Astrocyte of the cerebellum (primary cell): Measurements from ENCODE around the gene SNRPD3.
"Not testable (repeated sequence)": the region's sequence is repeated elsewhere in the genome, so short reads cannot be mapped to it uniquely, and the experiment has no call there.

Source experiments
- DNase-seq: peaks from one replicate; pipeline ENCODE4 v3.0.0-alpha.2; 2011; ENCODE audit warnings: low read depth
- H3K4me3 ChIP-seq: 2 replicates; pipeline ENCODE4 v1.5.1; 2011; ENCODE audit warnings: mild to moderate bottlenecking, low read depth, low read length, moderate library complexity
- in situ Hi-C: cut with HindIII; loops from 2 replicates; pipeline ENCODE4 v1.10.0; 2017; ENCODE audit warnings: low sequenced_read_pairs

The SNRPD3 gene

GRCh38 chr22:24603770-24604629 lies 48.2 kb downstream of the SNRPD3 start:
- not testable (repeated sequence) for DNase-seq

DNA sequence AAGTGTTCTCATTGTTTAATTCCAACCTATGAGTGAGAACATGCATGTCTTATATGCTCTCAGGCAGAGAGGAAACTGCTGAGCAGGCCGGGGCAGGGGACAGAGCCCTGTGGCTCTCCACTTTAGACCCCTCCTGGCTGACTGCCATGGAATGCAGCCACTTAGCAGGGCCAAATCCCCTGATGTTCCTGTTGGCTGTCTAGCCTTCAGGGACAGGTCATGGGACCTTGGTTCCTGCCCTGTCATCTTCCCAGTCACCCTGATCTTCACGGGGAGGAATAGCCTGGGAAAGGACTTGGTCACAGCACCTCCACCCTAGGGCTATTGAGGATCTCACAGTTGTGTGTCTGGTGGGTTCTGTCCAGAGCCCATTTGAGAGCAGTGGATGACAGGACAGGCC lies 50.5 kb downstream of the SNRPD3 start:
- DNase-seq, H3K4me3 ChIP-seq, in situ Hi-C loops: not testable (repeated sequence)

More at GRCh38 chr22:24603770-24604629, 48.2 kb downstream of the SNRPD3 start:
- H3K4me3 ChIP-seq, in situ Hi-C loops: not testable (repeated sequence)

DNA sequence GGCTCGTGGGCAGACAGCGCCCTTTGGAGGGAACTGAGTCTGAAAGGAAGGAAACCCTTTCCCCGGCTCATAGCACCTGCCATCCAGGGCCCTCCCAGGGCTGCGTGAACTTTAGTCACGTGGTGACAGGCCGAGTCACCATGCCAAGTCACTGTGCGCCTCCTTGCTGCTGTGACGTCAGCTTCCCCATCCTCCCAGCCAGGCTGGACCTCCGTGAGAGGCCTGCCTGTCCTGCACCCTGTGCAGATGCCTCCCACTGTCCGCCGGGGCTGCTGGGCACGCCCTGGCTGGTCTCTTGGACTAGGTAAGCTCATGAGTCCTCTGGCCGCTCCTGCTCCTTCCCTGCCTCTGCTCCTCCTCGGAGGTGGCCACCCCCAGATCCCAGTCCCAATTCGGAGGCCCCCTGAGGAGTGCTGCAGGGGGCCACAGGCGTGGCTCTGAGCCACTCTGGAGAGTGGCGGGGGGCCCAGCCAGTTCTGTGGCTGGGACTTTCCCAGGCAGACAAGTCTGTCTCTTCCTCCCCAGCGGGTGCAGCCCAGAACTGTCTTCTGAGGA lies 51.7 kb downstream of the SNRPD3 start:
- DNase-seq, H3K4me3 ChIP-seq: not testable (repeated sequence)

GRCh38 chr22:24608327-24608726 lies 52.5 kb downstream of the SNRPD3 start:
- in situ Hi-C loops, DNase-seq, H3K4me3 ChIP-seq: not testable (repeated sequence)

More for the DNA sequence above, 51.7 kb downstream of the SNRPD3 start:
- in situ Hi-C loops, result not testable (repeated sequence)

DNA sequence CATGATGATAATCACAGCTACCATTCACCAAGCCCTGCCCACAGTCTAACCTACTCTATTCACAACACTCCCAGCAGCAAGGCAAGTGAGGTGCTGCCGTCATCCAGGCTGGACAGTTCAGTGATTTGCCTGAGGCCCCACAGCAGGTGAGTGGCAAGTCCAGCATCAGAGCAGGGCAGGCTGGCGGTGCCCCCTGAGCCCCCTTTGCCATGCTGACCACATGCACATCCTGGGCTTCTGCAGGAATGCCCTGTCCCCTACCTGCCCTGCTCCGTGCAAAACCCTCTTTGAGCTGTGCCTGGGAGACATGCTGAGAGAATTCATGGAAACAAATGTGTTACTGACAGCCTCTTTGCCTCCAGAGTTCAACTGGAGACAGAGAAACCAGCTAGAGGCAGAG lies 54.1 kb downstream of the SNRPD3 start:
- in situ Hi-C loops, H3K4me3 ChIP-seq, DNase-seq: not testable (repeated sequence)

- in situ Hi-C loops, H3K4me3 ChIP-seq, DNase-seq: not testable (repeated sequence)
Observed at GRCh38 chr22:24614794-24615193, 59.0 kb downstream of the SNRPD3 start.

DNA sequence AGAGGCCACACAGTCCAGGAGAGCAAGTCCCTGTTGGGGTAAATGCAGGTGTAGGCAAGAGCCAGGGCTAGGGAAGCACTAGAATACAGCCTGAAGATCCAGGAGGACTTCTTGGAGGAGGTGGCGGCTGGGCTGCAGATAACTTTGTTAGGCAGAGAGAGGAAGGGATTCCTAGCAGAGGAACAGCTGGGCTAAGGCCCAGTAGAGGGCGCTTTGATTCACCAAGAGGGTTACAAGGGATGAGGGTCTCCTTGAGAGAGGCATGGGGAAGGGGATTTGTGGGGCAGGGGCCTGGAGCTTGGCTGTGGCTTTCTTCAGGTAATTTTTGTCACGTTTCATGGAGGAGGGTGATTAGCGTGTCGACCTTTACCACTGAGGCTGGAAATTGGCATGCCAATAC lies 65.4 kb downstream of the SNRPD3 start:
- DNase-seq, in situ Hi-C loops, H3K4me3 ChIP-seq: not testable (repeated sequence)

GRCh38 chr22:24622596-24622995 lies 66.8 kb downstream of the SNRPD3 start:
- DNase-seq, in situ Hi-C loops, H3K4me3 ChIP-seq: not testable (repeated sequence)
